Heart right ventricle (tissue), 16 donors: ENCODE results near the gene PHACTR2. TPM values are rescaled to one million over a fixed set of nuclear protein-coding genes. Genes with fewer than 3 reads are reported as not detected.
A peak's percentile ranks its signal among the peaks of the same experiment; 100 is the strongest.

Experiments
- ATAC-seq, 8 donors: fragments of 200-7000 bp; cut with Tn5 transposase; one replicate each; pipeline ENCODE4 v1.9.1; 2020; ENCODE audit warnings: mild to moderate bottlenecking in 8 of 8, moderate library complexity in 8 of 8, moderate number of reproducible peaks in 1 of 8
- DNase-seq, 2 donors: peaks; one replicate each; pipeline ENCODE4 v3.0.0-alpha.2; 2020
- H3K27ac ChIP-seq, 10 donors: fragments of 200-600 bp; sonication (generic) in 2 of 10; one replicate each; pipeline versions ENCODE4 v1.5.0 to v1.8.0; 2020 to 2022; ENCODE audit warnings: mild to moderate bottlenecking in 3 of 10
- H3K27me3 ChIP-seq, 7 donors: fragments of 200-600 bp; one replicate each; pipeline ENCODE4 v1.8.0; 2021 to 2022; ENCODE audit warnings: mild to moderate bottlenecking in 2 of 7
- H3K36me3 ChIP-seq, 9 donors: fragments of 200-600 bp; sonication (generic) in 1 of 9; one replicate each; pipeline versions ENCODE4 v1.5.0 to v1.8.0; 2020 to 2022; ENCODE audit warnings: mild to moderate bottlenecking in 2 of 9
- H3K4me1 ChIP-seq, 9 donors: fragments of 200-600 bp; sonication (generic) in 1 of 9; one replicate each; pipeline versions ENCODE4 v1.5.0 to v1.8.0; 2020 to 2022; ENCODE audit warnings: mild to moderate bottlenecking in 4 of 9
- H3K4me3 ChIP-seq, 10 donors: fragments of 200-600 bp; sonication (generic) in 2 of 10; one replicate each; pipeline versions ENCODE4 v1.5.0 to v1.8.0; 2020 to 2022; ENCODE audit warnings: mild to moderate bottlenecking in 7 of 10, moderate library complexity in 2 of 10
- H3K9me3 ChIP-seq, 11 donors: fragments of 200-600 bp in 10 of 11; sonication (generic) in 2 of 11; one replicate each; pipeline versions ENCODE4 v1.5.0 to v1.8.0; 2013 to 2022; ENCODE audit warnings: mild to moderate bottlenecking in 2 of 11, control low read depth in 1 of 11, moderate library complexity in 1 of 11
- CTCF ChIP-seq, 9 donors: fragments of 200-600 bp; sonication (generic) in 2 of 9; IDR thresholded peaks; one replicate each; pipeline versions ENCODE4 v1.5.0 to v1.8.0; 2021 to 2022; ENCODE audit warnings: antibody characterized with exemption in 9 of 9, mild to moderate bottlenecking in 5 of 9, moderate library complexity in 1 of 9
- WGBS, 2 donors: extraction: QIAGEN DNeasy Blood & Tissue Kit; methylation state at CpG; one replicate each; pipeline ENCODE4 v1.1.7; 2013; ENCODE audit warnings: inconsistent platforms in 1 of 2; 5-methylcytosine and 5-hydroxymethylcytosine counted together
- intact Hi-C, 10 donors: fragments of 100-400 bp; cut with DNase I; formaldehyde crosslinking; loops; one replicate each; pipeline versions ENCODE4 v1.11.1 to v1.14.2; 2022
- polyA plus RNA-seq, 2 donors: library from polyadenylated mRNA; stranded (reverse); fragments of 200-250 nt; gene quantifications; one replicate each; pipeline ENCODE4 v1.2.3, GENCODE V29; 2013
- total RNA-seq, 10 donors: library from RNA; stranded (reverse); fragmentation: NEBNext Ultra II Directional in 3 of 10; extraction: Animal tissue kit (Norgen Biotek cat#: 25700) in 3 of 10; gene quantifications; one replicate each; pipeline versions ENCODE4 v1.2.1 to v1.2.4, GENCODE V29; 2021 to 2023
- donor health status: Arrhythmogenic right ventricular cardiomyopathy.
- donor health status: ischemic (EF 13 %, LVEDD 7.1; RV severe dilation, severe dysfunction).
- donor health status: healthy with polysubstance abuse.
- donor health status: DM: no; HTN: yes; CAD: no.
- donor health status: DM: no; HTN: no; CAD: no.
- donor health status: ischemic (EF 25% LVEDD 6.9; RV normal size, moderate dysfunction).
- donor health status: ischemic (EF 25% LVEDD 5.7; RV mildly dilated, moderate dysfunction).
- donor health status: healthy.
- donor health status: DM: yes; HTN: yes; CAD: no.
- donor health status: Ischemic cardiomyopathy.
- donor health status: ischemic (EF 35%, LVEDD 5.7; RV mildly dilated, moderate dysfunction).
- donor health status: nonischemic (EF 11% LVEDD 7.7; RV severe dilation, severe dysfunction).
- donor health status: DM: yes; HTN: yes; CAD: no.
- donor health status: PGD.
- donor health status: ischemic (EF 29% LVEDD 5.4; RV normal size, mild dysfunction).
- donor health status: nonischemic (EF 23%, LVEDD 6.1; RV moderate dilation, normal function).

The PHACTR2 gene
- total and polyA plus RNA-seq, 12 donors: 6.5 to 96.3 (median 70.2) TPM

GRCh38 chr6:143745166-143746133 lies 67.7 kb downstream of the PHACTR2 start:
- H3K27me3 ChIP-seq: no peaks in the 10 kb centered on the region
- whole genome bisulfite sequencing, 2 donors: 47 to 48% methylated on average over 22 of the region's 22 CpGs
- H3K9me3 ChIP-seq: no peaks in the 10 kb centered on the region
- ATAC-seq (peak; percentile 26 to 77 (median 61)), DNase-seq (peak in 1 of 2 donors; percentile 52)
- peak overlapping the region; percentile 31 to 85 (median 68) for H3K27ac ChIP-seq
- no peak for TF ChIP-seq CTCF (IDR thresholded peaks at IDR 0.05)
- peaks cover 21 to 91% (median 69%) of the 10 kb centered on the region in 9 donors for H3K4me1 ChIP-seq
- H3K4me3 ChIP-seq: peak overlapping the region in 6 of 10 donors; percentile 2 to 19 (median 14)
- intact Hi-C loops: loop anchor here in 4 of 10 donors (5.0 to 10.0 kb wide), 4 partner anchors 43 to 97 kb away; partner anchors contain the start of genes PHACTR2 (in 2 of the 4) and LTV1 (in 1 of the 4)
- peaks cover 0 to 10% (median 0%) of the 10 kb centered on the region in 9 donors for H3K36me3 ChIP-seq

- Histone ChIP-seq H3K9me3 (no peaks in the 10 kb centered on the region), H3K4me3 (peak overlapping the region in 4 of 10 donors; percentile 2 to 19 (median 11)), H3K27me3 (no peaks in the 10 kb centered on the region), H3K27ac (peak overlapping the region; percentile 25 to 85 (median 68)), H3K36me3 (peaks cover 0 to 10% (median 0%) of the 10 kb centered on the region in 9 donors), H3K4me1 (peaks cover 21 to 91% (median 63%) of the 10 kb centered on the region in 9 donors)
- 71% methylated on average over 12 of the region's 12 CpGs for WGBS, 2 donors
- DNase-seq: no peak
- no peak for TF ChIP-seq CTCF (IDR thresholded peaks at IDR 0.05)
- peak in 1 of 8 donors; percentile 24 for ATAC-seq
- intact Hi-C loops: loop anchor here in 4 of 10 donors (5.0 to 10.0 kb wide), 4 partner anchors 44 to 96 kb away; partner anchors contain the start of genes PHACTR2 (in 2 of the 4) and LTV1 (in 1 of the 4)
Observed at GRCh38 chr6:143746202-143747119, 68.7 kb downstream of the PHACTR2 start.

GRCh38 chr6:143747347-143747842 lies 69.6 kb downstream of the PHACTR2 start:
- DNase-seq (no peak), ATAC-seq (peak in 3 of 8 donors; percentile 7 to 45 (median 19))
- H3K4me1 ChIP-seq: peaks cover 21 to 82% (median 57%) of the 10 kb centered on the region in 9 donors
- 29 to 35% methylated on average over 8 of the region's 8 CpGs for WGBS, 2 donors
- H3K4me3 ChIP-seq: no peak overlapping the region
- intact Hi-C loops: loop anchor here in 4 of 10 donors (5.0 to 10.0 kb wide), 4 partner anchors 45 to 95 kb away; partner anchors contain the start of genes PHACTR2 (in 2 of the 4) and LTV1 (in 1 of the 4)
- H3K9me3 ChIP-seq: no peaks in the 10 kb centered on the region
- H3K36me3 ChIP-seq: peaks cover 0 to 10% (median 0%) of the 10 kb centered on the region in 9 donors
- no peaks in the 10 kb centered on the region for H3K27me3 ChIP-seq
- H3K27ac ChIP-seq: peak overlapping the region in 4 of 10 donors; percentile 14 to 85 (median 70)
- TF ChIP-seq CTCF (IDR thresholded peaks at IDR 0.05): no peak
